ENCODE measurements around the gene CAMKK1.

CAMKK1 gene

DNA sequence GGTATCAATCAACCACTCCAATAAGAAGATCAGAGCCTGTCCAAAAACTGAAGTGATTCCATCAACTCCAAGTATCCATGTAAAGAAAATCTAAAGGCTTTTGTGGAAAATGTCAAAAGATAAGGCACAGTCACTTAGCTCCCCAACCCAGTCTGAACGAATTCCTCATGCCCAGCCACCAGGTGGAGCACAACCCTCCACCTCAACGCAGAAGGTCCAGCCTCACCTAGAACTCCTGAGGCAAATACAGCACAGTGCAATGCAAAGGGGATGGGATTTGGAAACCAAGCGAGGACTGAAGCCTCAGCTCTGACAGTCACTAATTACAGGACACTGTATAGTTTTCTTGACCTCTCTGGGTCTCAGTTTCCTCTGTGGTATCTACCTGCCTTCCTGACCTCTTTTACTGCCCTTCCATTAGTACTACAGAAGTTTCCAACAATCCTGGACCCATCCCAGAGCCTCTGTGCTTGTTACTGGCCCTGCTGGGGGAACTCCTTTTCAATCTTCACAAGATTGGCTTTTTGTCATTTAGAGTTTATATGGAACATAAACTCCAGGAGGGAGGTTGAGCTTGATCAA, 48.8 kb downstream of the CAMKK1 start:
- DNase-seq, result peak; percentile 49

DNA sequence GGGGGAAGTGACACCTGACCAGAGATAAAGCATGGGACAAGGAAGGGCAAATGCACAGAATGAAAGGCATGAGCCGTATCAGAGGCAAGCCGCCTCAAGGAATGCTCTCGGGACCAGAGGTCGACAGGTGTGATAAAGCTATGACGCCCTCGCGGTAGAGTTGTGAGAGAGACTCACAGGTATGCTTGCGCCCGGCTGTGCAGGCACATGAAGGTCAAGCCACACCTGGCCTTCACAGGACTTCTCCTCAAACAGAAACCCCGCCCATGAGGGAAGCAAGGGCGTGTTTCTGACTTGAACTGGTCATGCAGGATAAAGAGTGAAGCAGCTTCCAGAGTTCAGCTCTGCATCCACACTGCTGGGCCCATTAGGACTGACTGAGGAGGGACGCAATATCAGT, 54.6 kb downstream of the CAMKK1 start:
- DNase-seq, result no peak

DNA sequence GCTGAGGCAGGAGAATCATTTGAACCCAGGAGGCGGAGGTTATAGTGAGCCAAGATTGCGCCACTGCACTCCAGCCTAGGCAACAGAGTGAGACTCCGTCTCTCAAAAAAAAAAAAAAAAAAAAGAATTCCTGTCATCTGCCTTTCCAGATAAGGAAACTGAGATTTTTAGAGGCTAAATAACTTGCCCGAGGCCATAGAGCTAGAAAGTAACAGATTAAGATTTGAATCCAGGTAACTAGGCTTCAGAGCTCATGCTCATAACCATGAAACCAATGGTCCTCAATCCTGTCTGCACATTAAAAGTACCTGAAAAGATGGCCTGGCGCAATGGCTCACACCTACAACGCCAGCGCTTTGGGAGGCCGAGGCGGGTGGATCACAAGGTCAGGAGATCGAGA, 56.3 kb downstream of the CAMKK1 start:
- no peak for DNase-seq

DNA sequence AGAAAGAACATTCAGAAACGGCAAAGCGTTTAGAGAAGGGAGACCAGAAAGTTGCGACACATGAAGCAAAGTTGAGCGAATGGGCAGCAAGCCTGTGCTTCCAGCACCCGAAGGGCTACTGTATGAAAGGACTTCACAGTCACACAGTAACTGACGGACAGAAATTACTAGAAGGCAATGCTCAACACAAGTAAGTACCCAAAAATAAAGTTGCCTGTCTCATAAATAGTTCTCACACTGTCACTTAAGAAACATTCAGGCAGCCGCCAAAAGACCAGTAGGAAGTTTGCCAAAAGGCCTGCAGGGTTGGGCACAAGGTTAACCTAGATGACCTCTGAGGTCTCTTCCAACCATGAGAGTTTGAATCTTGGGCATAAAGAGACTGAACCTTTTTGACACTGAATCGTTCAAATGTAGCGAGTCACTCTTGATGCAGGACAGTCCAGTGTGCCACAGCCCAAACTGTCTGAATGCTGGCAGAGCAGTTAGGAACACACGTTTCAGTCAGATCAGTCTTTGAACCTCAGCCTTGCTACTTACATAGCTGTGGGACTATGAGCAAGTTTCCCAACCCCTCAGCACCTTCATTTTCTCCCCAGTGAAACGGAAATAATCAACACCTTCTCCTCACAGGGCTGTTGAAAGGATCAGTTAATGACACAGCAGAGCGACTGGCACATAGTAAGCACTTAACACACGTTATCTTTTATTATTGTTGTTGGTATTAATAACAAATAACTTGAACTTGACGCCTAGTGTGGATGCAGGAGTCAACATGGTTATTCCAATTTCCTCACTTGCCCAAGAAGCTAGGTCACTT, 57.2 kb downstream of the CAMKK1 start:
- no peak for DNase-seq

DNA sequence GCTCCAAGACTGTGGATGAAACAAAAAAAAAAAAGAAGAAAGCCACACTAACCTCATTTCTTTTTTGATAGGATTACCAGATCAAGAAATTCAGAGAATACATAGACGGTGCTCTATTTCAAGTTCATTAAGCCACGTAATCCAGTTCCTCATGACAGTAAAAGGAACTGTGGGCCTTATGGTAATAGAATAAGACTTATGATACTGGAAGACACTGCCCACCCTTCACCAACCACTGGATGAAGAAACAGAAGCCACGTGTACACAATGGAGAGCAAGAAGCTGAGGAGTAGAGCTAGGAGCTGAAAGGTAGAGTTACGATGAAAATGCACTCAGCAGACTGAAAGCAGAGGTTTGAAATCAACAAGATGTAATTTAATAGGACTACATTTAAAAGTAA, 58.0 kb downstream of the CAMKK1 start:
- no peak for DNase-seq

DNA sequence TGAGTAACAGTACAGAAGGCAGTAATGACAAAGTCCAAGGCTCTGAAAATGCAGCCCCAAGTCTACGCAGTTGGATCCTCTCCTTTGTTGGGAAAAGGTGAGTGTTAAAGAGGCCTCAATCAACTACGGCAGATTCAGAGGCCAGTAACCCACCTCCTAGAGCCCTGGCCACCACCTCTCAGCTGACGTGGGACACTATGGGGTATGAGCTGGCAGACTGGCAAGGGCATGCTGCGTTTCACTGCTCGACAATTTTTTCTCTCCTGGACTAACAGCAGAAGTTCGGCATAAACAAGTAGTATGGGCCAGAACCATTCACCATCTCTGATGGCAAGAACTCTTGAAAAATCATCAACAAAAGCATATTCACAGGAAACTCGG, 64.0 kb downstream of the CAMKK1 start:
- DNase-seq, result no peak

DNA sequence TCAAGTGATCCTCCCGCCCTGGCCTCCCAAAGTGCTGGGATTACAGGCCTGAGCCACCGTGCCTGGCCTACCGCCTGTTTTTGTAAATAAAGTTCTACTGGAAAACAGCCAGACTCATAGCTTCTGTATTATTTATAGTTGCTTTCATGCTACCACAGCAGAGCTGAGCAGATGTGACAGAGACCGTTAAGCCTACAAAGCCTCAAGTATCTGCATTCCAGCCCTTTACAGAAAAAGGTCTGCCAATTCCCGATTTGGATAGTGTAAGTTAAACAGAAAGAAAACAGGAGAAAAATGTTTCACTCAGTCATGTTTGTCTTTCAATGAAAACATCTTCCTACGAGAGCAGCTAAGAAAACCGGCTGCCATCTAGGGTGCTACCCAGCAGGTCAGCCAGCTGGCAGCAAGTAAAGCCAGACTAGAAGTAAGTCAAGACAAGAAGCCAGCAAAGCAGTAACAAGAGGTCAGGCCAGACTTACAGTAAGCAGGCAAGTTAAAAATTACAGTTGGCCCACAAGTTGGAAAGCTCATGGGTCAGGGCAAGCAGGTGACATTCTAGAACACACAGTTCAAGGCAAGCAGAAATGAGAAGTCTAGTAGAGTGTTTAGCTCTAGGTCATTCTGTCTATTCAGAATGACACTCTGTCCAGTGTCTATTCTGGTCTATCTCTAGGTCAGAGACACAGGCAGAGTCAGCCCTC, 64.6 kb downstream of the CAMKK1 start:
- no peak for DNase-seq

DNA sequence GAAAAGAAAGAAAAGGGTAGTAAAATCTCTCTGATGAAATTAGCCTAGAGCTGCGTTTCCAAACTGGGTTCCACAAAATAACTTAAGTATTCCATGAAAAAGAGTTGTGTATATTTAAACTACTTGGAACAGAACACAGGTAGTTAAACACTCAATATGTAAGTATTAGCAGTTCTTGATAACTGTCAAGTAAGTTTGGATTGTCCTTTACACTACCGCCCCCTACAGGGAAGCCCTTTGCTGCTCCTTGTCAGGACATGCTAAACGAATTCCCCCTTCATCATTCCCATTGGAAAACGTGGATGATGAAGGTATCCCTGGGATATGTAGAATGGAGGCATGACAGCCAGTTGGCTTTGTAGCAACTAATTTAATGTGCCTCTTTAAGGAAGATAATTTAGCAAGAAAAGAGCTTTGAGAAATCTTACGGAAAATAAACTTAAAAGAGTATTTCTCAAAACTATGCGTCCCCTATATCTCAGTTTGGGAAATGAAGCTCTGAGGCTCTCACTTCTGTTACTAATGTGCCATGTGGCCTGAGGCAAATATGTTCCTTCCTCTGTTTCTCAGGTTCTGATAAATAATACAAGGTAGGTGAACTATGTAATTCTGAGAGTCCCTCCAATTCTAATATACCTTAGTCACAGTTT, 65.6 kb downstream of the CAMKK1 start:
- DNase-seq, result peak; percentile 49

DNA sequence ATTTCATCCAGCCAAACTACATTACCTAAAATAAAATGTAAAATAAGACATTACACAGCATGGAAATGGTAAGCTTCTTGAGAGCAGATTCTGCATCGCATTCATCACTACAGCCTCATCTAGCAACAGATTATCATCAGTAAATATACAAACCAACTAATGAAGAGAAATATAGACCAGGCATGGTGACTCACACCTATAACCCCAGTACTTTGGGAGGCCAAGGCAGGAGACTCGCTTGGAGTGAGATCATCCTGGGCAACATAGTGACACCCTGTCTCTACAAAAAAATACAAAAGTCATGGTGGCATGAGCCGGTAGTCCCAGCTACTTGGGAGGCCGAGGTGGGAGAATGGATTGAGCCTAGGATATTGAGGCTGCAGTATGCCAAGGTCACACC, 66.7 kb downstream of the CAMKK1 start:
- no peak for DNase-seq

DNA sequence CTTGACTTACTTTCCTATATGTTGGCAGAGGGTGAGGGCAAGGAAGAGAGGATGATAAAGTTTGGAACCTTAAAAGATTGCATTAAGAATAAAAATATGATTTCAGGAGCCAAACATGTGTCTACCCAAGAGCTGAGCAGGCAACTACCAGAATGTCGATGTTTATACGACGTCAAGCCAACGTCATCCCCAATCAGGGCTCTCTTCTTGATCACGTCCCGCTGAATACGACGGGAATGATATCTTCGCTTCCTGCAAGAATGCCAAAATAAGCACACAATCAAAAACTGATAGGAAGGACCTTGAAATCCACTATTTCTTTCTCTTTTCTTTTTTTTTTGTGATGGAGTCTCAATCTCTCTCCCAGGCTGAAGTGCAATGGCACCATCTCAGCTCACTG, 71.8 kb downstream of the CAMKK1 start:
- DNase-seq, result no peak

DNA sequence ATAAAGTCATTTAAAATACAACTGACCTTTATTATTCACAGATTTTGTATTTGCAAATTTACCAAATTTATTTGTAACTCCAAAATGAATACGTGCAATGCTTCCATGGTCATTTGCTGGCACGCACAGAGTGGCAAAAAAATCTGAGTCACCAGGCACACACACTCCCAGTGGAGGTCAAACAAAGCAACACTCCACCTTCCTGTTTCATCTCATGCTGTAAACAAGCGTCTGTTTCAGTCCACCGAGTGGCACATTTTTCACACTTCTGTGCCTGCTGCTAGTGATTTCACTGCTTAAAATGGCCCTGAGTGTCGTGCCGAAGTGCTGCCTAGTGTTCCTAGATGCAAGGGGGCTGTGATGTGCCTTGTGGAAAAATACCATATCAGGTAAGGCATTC, 74.1 kb downstream of the CAMKK1 start:
- no peak for DNase-seq

DNA sequence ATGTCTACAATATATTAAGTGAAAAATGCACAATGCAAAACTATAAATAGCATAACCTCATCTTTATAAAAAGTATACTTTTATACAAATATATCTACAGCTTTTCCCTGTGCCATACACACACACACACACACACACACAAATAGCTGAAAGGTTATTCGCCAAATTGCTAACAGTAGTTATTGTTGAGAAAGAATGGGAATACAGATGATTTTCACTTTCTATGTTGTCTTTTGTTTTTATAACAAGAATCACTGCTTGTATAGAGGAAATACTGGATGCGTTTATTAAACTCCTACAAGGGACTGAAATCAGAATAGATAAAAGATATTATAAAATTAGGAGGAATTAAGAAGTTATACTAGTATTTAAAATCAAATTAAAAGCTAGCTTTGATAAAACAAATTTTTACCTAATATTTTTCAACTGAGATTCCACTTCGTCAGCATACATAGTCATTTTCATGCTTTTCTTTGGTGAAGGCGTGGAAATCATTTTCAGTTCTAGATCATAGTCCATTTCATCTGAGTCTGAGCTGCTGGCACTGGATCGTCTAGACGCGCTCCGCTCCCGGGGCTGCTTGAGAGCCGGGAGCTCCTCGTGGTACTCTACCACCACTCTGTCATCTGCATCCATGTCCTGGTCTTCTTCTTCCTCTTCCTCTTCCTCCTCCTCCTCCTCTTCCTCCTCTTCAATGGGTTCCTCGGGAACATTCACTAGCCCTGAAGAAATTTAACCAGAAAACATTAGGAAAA, 74.8 kb downstream of the CAMKK1 start:
- no peak for DNase-seq

DNA sequence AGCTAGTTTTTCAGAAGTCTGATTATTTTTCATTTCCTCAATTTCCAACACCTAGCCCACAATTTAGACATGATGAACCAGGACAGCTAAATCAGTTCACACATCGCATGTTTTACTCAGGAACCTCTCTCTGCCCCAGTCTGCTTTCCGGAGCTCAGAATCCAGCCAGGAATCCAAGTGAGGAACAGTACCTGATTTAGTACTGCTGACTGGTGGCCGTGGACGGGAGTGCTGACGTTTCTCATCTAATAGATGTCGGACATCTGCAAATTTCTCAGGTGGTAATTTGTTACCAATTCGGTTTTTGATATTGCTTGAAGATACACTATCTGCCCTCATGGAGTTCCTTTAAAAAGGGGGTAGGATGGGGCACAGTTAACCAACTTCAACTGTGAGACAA, 76.9 kb downstream of the CAMKK1 start:
- no peak for DNase-seq

DNA sequence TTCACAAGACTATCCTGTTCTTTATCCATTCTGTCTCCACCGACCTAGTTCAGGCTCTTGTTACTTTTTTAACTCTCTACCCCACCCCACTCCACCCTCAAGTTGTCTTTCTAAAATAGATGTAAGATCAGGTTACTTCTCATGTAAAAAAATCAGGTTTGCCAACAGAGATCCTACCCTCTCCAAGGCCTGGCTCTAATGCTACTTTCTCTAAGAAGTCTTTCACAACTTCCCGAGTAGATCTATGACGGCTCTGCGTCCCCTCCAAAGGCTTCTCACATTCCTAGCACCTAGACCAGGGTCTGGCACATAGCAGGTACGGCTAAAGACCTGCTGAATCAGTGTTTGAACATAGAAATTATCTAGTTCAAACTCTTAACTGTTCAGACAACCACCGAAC, 77.7 kb downstream of the CAMKK1 start:
- DNase-seq, result no peak

DNA sequence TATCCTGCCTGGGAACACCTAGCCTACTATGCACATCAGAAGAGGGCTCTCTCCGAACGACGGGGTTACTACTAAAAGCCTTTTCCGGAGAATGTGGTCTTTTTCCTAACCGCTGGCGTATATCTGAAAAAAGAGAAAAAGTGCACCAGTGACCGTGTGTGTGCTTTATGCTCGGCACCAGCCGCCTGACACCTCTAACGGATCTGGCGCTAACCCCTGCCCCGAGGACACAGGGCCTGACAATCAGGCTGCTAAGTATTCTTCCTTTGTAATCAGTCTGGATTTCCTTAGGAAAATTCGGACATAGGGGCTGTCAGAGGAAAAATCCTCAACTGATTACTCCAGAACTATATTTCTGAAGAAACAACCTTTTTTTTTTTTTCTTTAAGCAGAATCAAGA, 78.5 kb downstream of the CAMKK1 start:
- no peak for DNase-seq

DNA sequence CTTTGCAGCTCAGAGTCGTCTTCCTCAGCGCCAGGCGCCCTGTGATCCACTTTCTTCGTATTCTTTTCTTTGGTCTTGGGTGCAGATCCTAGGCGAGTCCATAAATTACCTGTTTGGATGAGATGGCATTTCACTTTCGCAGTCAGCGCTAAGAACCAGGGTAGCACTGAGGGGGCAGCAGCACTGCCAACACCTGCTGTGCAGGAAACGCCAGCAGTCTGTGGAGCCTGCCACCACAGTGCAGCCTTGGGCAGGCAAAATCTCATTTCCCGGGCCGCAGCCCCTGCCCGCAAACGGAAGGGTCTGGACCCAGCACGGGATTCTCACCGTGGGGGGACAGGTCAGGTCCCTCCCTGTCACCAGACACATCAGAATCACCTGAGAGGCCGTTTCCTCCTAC, 79.7 kb downstream of the CAMKK1 start:
- DNase-seq, result no peak

DNA sequence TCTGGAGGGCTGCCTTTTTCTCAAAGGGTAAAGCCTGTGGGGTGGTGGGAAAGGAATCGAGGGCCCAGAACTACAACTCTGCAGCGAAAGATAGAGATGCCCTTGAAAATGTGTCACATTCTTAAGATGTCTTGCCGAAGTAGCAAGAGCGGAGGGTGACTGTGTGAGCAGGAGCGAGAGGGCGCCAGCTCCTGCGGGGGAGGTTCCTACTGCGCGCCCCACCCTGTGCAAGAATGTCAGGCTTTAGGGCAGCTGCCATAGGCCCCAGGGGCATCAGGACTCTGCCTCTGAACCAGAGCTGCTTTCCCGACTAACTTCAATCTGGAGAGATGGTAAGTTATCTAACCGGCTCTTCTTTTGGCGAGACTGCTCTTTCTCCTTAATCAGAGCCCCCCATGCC, 80.1 kb downstream of the CAMKK1 start:
- DNase-seq, result no peak

DNA sequence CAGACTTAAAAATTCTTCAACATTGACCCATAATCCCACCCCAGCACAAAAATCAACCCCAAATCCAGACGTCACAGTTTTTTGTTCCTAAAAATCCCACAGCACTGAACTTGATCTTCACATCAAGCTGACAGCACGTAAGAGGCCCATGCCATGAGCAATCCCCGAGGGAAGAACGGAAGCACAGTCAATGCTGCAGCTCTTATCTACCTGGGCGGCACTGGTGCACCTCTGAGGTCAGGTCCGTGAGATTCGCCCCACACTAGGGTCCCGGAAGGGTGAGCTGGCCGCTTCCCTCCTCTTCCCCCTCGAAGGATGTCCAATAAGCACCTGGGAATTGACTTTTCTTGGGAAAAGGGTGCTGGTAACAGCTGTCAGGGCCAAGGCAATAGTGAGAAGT, 80.6 kb downstream of the CAMKK1 start:
- no peak for DNase-seq
